Measurements from ENCODE around the gene DHRS1.

Gene DHRS1

GRCh38 chr14:24269910-24270536 is 29.6 kb downstream of the DHRS1 start:
- no peak overlapping the region; the same call in 1 of the 2 replicates for H3K4me3 ChIP-seq (ENCODE audit: low read depth, low read length)
- TF ChIP-seq CTCF (IDR thresholded peaks at IDR 0.05; ENCODE audit: insufficient read depth, low read depth, low read length, missing control alignments), result no peak
- no peak for DNase-seq (ENCODE audit: low read depth)

- no peak for TF ChIP-seq CTCF (IDR thresholded peaks at IDR 0.05; ENCODE audit: insufficient read depth, low read depth, low read length, missing control alignments)
- DNase-seq (ENCODE audit: low read depth), result no peak
- H3K4me3 ChIP-seq (ENCODE audit: low read depth, low read length), result no peak overlapping the region
Measured at GRCh38 chr14:24269368-24269767, 30.2 kb downstream of the DHRS1 start.

GRCh38 chr14:24268225-24268624 is 31.4 kb downstream of the DHRS1 start:
- no peak overlapping the region for H3K4me3 ChIP-seq (ENCODE audit: low read depth, low read length)
- no peak for DNase-seq (ENCODE audit: low read depth)
- TF ChIP-seq CTCF (IDR thresholded peaks at IDR 0.05; ENCODE audit: insufficient read depth, low read depth, low read length, missing control alignments), result no peak

- DNase-seq (ENCODE audit: low read depth), result no peak
- H3K4me3 ChIP-seq (ENCODE audit: low read depth, low read length), result no peak overlapping the region
- no peak for TF ChIP-seq CTCF (IDR thresholded peaks at IDR 0.05; ENCODE audit: insufficient read depth, low read depth, low read length, missing control alignments)
Measured at GRCh38 chr14:24267516-24267915, 32.1 kb downstream of the DHRS1 start.

- no peak for DNase-seq (ENCODE audit: low read depth)
- TF ChIP-seq CTCF (IDR thresholded peaks at IDR 0.05; ENCODE audit: insufficient read depth, low read depth, low read length, missing control alignments), result no peak
- no peak overlapping the region for H3K4me3 ChIP-seq (ENCODE audit: low read depth, low read length)
Measured at GRCh38 chr14:24266344-24267244, 33.0 kb downstream of the DHRS1 start.

GRCh38 chr14:24264298-24264697 is 35.3 kb downstream of the DHRS1 start:
- no peak for DNase-seq (ENCODE audit: low read depth)
- no peak overlapping the region for H3K4me3 ChIP-seq (ENCODE audit: low read depth, low read length)
- TF ChIP-seq CTCF (IDR thresholded peaks at IDR 0.05; ENCODE audit: insufficient read depth, low read depth, low read length, missing control alignments), result no peak

Data from GM12865 (cell line).